Thyroid gland (tissue), 4 donors: ENCODE data around the gene NEDD4.

Source experiments
- POLR2A ChIP-seq, 2 donors: fragments of 450-650 bp; IDR thresholded peaks; one replicate each; pipeline ENCODE4 v1.6.1; 2017; ENCODE audit warnings: antibody characterized with exemption in 2 of 2, mild to moderate bottlenecking in 2 of 2, moderate library complexity in 1 of 2
- TF ChIP-seq, protein P1 (sequence below), 6 experiments: fragments of 200-600 bp in 3 of 6; fragments of 450-650 bp in 3 of 6; sonication (generic) in 3 of 6; IDR thresholded peaks; one replicate each; pipeline ENCODE4 v1.5.1; 2016 to 2019; ENCODE audit warnings: antibody characterized with exemption in 6 of 6, mild to moderate bottlenecking in 2 of 6, inconsistent platforms in 1 of 6, moderate library complexity in 1 of 6

GRCh38 chr15:55991802-55992768 lies 1.3 kb downstream of the NEDD4 start:
- TF ChIP-seq, protein P1, sequence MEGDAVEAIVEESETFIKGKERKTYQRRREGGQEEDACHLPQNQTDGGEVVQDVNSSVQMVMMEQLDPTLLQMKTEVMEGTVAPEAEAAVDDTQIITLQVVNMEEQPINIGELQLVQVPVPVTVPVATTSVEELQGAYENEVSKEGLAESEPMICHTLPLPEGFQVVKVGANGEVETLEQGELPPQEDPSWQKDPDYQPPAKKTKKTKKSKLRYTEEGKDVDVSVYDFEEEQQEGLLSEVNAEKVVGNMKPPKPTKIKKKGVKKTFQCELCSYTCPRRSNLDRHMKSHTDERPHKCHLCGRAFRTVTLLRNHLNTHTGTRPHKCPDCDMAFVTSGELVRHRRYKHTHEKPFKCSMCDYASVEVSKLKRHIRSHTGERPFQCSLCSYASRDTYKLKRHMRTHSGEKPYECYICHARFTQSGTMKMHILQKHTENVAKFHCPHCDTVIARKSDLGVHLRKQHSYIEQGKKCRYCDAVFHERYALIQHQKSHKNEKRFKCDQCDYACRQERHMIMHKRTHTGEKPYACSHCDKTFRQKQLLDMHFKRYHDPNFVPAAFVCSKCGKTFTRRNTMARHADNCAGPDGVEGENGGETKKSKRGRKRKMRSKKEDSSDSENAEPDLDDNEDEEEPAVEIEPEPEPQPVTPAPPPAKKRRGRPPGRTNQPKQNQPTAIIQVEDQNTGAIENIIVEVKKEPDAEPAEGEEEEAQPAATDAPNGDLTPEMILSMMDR (IDR thresholded peaks at IDR 0.05), result no peak
- no peak for TF ChIP-seq POLR2A (IDR thresholded peaks at IDR 0.05)
